ENCODE results near the gene KRT85.
A peak's percentile ranks its signal among the peaks of the same experiment; 100 is the strongest.
"Not testable (repeated sequence)": the region's sequence is repeated elsewhere in the genome, so short reads cannot be mapped to it uniquely, and the experiment has no call there.

Gene KRT85

DNA sequence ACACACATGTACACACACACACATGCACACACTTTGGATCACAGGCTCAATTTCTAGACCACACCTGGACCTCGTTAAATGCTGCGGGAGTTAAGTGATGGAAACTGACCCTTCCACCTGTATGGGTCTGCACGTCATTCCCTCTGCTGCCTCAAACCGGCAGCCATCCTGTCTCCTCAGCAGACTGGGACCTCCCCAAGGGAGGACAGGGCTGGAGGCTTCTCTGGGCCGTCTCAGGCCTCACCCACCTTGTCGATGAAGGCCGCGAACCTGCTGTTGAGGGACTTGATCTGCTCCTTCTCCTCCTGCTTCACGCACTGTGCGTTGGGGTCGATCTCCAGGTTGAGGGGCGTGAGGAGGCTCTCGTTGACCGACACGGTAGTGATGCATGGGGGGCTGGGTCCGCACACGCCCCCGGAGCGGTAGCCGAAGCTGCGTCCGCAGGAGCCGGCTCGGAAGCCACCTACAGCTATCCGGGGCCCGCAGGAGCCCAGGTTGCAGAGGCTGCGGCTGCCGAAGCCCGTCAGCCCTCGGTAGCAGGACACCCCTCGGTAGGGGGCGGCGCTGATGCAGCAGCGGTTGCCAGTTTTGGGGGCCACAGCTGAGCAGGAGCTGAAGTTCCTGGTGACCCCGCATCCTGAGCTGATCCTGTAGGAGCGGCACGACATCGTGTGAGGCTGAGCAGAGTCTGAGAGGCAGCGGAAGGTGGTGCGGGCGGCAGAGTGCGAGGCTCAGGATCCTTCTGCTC lies at the start of gene KRT85:
KRT85 (minus strand) TSS at position 744 of the 748 bp plus-strand sequence; CDS start at position 668, 76 bp downstream.
- DNase-seq, result no peak

GRCh38 chr12:52416795-52417194 lies 49.5 kb upstream of the KRT85 start:
- DNase-seq, result peak in 2 of 3 donors; percentile 11 to 47

GRCh38 chr12:52415870-52416750 lies 48.8 kb upstream of the KRT85 start:
- peak; percentile 47 to 86 (median 71) for DNase-seq

DNA sequence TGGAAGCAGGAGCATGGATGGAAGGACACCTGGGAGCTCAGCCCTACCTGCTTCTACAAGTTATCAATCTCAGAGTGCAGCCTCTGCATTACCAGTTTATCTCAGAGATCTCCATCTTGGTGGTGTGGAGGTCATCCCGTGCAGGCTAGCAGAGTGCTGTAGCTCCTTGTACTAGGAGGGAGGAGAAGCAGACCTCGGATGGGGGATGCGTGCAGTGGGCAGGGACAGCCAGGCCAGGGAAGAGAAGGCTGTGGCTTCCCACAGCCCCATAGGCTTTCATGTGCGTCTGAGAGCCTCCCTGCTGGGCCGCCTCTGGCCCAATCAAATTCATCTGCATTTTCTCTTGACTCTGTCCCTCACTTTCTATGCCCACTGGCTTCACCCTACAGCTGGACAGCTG lies 47.7 kb upstream of the KRT85 start:
- DNase-seq, result no peak

DNA sequence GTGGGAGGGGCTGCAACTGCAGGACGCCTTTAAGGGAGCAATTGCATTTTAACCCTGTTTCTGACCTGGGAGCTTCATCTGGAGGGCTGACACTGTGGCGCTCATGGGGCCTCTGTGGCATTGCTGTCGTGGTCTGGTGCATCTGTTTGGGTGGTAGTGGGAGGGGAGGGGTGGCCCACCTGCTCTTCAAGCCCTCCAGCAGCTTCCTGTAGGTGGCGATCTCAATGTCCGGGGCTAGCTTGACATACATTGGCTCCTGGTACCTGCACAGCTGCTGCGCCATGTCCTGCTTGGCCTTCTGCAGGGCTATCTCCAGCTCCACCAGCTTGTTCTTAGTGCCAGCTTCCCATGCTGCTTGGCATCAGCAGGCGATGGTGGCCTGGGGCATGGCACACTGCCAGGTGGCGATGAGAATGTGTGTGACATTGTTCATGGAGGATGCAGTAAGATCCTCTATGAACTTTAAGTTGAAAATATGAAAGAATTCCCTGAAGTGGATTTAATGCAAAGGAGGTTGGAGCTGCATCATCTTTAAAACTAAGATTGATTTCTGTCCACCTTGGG lies 46.6 kb upstream of the KRT85 start:
- DNase-seq, result no peak

DNA sequence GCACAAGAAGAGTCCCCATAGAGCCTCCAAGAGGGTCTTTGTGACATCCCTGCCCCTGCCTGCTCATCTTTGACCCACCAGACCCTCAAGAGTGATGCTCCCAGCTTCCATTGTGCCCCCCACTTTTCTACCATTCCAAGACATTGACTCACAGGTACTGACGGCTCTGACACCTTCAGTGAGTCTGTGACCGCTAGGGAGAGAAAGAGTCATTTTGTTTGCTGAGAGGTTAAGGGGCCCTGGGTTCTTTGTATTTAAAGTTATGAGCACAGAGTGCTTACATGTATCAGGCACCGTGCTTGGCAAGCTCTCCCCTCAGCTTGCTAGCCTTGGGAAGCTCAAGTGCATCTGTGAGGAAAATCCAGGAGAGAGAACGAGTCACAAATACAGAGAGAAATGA lies 45.9 kb upstream of the KRT85 start:
- DNase-seq, result no peak

DNA sequence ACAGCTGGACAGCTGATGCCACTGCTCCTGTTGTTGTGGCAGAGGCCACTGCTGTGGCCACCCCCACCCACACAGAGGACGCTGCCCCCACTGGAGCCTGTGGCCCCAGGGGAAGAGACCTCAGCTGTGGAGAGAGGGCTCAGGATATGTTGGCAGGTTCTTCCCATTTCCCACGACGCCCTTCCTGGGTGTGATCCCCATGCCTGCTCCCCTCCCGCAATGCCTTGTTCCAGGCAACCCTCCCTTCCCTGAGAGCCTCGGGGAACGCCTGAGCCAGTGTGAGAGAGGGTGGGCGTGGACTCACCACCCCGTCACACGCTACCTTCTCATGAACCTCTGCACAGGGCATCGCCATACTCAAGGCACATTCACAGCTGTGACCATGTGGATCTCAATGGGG lies 44.5 kb upstream of the KRT85 start:
- DNase-seq, result no peak

GRCh38 chr12:52410589-52411248 lies 43.4 kb upstream of the KRT85 start:
- DNase-seq, result not testable (repeated sequence)

- DNase-seq, result no peak
These were observed 40.6 kb upstream of the KRT85 start for GRCh38 chr12:52407918-52408317.

DNA sequence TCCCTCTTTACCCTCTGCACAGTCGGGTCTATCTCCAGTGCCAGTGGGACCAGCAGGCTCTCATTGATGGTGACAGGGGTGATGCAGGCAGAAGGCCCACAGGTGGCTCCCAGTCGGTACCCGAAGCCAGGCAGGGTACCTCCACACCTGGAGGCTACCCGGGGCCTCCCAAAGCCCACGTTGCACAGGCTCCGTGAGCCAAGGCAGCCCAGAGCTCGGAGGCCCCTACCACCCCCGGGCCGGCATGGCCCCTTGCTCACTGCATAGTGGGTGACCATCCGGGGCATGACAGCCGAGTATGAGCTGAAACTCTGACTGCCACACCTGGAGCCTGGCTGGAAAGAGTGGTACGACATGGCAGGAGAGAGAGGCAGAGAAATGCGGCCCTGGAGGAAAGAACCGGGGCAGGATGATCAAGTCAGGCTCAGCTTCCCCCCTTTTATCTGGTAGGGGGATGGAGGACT lies 38.7 kb upstream of the KRT85 start, which contains the start of gene KRT82:
KRT82 (minus strand) TSS at position 414 of the 464 bp plus-strand sequence; CDS start at position 356, 58 bp downstream.
- no peak for DNase-seq

- DNase-seq, result no peak
These were observed 37.7 kb upstream of the KRT85 start for GRCh38 chr12:52404951-52405350.

- no peak for DNase-seq
These were observed 36.3 kb upstream of the KRT85 start for GRCh38 chr12:52403561-52403960.

DNA sequence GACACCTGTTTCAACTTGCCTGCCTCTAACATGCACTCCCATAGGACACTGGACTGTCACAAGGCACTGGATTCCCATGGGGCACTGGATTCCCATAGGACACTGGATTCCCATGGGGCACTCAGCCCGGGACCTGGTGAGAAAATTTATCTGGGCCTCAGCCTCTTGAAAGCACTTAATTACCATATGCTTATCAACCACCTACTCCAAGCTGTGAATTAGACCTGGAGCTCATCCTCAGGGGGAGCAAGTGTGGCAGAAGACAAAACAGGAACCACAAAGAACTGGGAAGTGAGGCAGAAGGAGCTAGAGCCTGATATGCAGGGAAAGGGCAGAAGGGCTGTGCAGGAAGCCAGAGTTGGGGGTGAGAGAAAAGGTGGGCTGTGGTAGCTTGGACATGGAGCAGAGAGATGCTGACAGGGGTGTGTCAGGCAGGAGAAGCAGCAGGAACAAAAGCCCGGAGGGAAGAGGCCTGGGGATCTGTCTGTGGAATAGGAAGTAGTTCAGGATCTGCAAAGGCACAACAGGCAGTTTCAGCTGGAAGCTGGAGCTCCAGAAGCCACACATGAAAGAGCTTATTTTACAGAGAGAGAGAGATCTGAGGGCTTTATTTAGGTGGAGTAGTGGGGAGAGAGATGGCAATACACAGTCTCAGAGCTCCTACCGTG lies 35.7 kb upstream of the KRT85 start:
- peak in 2 of 3 donors; percentile 10 for DNase-seq

GRCh38 chr12:52402377-52402776 lies 35.1 kb upstream of the KRT85 start:
- no peak for DNase-seq

DNA sequence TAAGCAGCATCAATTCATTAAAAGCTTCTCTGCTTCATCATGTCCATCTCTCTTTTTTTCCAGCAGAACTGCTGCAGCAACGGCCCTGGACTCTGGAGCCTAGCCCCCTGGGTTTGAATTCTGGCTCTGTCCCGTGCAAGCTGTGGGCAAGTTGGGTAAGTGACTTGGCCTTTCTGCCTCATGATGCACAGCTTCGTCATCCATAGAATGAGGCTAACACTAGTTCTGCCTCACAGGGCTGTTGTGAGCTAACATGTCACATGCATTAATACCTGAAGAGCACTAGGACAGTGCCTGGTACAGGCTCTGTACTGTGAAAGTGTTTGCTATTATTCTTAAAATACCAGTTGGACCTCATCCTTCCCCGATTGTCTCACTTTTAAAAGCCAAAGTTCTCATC lies 34.6 kb upstream of the KRT85 start:
- DNase-seq, result no peak

DNA sequence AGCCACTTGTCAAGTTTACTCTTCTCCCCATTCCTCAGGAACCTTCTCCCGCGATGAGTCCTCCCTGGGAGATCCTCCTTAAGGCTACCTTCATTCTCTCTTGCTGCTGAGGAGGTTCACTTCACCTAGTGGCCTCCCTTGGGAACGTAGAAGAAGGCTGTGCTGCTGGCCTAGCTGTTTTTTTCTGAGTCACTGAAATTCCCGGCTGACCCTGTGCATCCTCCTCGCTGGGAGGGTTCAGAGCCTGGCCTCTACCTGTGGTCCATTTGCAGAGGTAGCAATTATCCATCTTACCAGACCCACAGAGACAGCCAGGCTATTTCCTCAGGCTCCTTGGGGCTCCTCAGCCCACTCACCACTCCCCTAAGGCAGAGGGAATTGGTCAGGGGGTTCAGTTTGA lies 34.2 kb upstream of the KRT85 start:
- DNase-seq, result no peak

- no peak for DNase-seq
These were observed 33.6 kb upstream of the KRT85 start for GRCh38 chr12:52400906-52401305.

DNA sequence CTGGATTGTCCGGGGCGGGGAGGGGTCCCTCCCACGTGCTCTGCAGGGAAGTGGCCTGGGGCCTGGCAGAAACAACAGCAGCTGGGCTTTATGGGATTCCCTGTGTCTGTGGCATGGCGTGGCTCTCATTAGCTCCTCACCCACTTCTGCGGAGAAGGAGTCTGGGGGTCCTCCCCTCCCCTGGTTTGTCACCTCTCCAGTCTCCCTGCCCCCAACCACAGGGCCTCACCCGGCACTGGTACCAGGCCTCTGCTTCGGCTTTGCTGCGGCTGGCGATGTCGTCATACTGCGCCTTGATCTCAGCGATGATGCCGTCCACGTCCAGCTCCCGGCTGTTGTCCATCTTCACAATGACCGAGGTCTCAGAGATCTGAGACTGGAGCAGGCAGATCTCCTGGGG lies 32.5 kb upstream of the KRT85 start:
- no peak for DNase-seq

- no peak for DNase-seq
These were observed 30.9 kb upstream of the KRT85 start for GRCh38 chr12:52398176-52398575.

DNA sequence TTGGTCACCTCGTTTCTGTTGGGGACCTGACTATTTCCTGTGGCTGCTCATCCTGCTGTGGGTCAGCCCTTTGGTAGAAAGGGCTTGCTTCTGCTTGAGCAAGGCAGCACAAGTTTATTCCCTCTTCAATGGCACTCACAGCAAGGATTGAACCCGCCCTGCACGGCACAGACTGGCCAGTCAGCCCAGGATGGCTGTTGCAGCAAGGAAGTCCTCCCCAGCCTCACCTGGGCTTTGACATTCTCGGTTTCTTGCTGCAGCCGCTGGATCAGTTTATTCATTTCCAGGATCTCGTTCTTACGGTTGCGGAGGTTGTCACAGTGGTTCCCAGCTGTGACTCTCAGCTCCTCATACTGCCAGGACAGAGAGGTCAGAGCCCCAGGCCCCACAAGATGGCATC lies 29.4 kb upstream of the KRT85 start:
- no peak for DNase-seq

DNA sequence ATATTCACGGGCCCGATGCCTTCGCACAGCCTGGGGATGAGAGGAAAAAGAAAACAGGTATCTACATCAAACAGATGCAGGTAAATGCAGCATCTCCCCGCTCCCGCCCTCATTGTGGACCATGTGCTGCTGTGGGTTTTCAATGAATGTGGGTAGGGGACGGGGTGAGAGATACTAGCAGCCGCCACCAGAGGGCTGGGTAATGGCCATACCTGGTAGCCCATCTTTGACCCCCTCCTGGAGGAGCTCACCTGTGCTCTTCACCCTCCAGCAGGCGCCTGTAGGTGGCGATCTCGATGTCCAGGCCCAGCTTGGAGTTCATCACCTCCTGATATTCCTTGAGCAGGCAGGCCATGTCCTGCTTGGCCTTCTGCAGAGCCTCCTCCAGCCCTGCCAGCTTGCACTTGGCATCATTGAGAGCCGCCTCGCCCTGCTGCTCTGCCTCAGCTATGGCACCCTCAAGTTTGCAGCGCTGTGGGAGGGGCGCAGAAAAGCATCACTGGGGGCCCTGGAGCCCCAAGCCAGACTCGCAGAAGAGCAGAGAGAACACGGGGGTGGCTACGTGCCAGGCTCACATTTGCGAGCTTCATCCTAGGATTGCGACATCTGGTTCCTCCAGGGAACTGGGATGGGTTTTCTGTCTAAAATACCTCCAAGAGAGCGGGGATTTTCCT lies 28.6 kb upstream of the KRT85 start:
- DNase-seq, result no peak
